ENCODE data around the gene PAMR1. TPM values are rescaled to one million over a fixed set of nuclear protein-coding genes. Genes with fewer than 3 reads are reported as not detected.
"Not testable (repeated sequence)": the region's sequence is repeated elsewhere in the genome, so short reads cannot be mapped to it uniquely, and the experiment has no call there.

Gene PAMR1
- total RNA-seq, 2 experiments from 2014 or later: not detected

DNA sequence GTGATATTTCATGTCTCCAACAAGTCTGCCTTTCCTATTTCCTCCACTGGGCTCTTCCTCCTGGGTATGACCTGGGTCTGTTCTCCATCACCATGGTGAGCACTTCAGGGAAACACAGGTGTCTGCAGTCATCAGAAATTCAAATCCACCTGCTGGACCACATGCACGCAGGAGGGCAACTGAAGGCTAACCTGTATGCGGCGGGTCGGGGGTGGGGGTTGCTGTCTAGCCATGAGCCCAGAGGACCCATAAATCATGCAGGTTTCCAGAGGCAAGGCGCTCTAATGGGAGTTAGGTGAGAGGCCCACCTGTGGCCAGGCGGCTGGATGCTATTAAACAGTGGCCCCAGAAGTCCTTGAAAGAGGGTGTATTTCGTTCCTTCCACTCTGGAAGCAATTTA, 11.1 kb upstream of the PAMR1 start:
- Mint-ChIP-seq H3K4me3 (no peak overlapping the region), H3K9me3 (no peaks in the 10 kb centered on the region), H3K36me3 (ENCODE audit: low read depth) (no peaks in the 10 kb centered on the region), H3K4me1 (no peaks in the 10 kb centered on the region), H3K27ac (no peak overlapping the region), H3K27me3 (no peaks in the 10 kb centered on the region)
- DNase-seq: no peak
- ChIA-PET CTCF (no interaction called here), POLR2A (no interaction called here)

DNA sequence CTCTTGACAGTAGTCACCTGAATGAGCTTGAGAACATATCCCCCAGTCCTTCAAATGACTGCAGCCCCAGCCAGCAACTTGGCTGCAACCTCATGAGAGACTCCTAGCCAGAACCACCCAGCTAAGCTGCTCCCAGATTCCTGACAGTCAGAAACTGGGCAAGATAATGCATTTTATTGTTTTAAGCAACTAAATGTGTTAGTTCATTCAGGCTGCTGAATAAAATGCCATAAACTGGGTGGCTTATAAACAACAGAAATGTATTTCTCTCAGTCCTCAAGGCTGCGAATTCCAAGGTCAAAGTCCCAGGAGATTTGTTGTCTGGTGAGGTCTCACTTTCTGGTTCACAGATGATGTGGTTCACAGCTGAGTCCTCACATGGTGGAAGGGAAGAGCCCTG, 5.8 kb upstream of the PAMR1 start:
- Mint-ChIP-seq H3K4me3 (no peak overlapping the region), H3K4me1 (no peaks in the 10 kb centered on the region), H3K27ac (no peak overlapping the region), H3K27me3 (peaks cover 38% of the 10 kb centered on the region), H3K9me3 (no peaks in the 10 kb centered on the region), H3K36me3 (ENCODE audit: low read depth) (no peaks in the 10 kb centered on the region)
- DNase-seq: no peak
- POLR2A ChIA-PET: no interaction called here
- CTCF ChIA-PET: no interaction called here

DNA sequence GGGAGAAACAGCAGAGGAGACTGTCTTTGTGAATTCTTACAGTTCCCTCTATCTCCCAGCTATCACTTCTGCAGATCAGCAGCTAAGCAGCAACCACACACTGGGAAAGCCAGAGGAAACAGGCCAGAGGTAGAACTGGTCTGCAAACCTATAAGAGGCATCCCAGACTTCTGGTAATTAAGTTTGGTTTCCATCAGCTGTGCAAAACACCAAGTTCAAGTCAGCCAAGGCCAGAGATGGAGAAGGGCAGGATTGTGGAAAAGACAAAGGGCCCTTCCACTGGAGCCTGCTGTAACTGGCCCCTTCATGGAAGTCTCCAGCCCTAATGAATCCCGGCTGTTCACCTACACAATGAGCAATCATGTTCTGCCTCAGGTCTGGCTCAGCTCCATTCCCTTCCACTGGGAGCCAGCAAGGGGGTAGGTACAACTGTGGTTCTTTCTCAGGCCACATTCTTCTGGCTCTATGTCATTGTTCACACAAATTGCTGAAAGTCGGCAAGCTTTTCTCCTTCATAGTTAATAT, 4.6 kb upstream of the PAMR1 start:
- no peak overlapping the region for H3K27ac Mint-ChIP-seq
- no peak overlapping the region for H3K4me3 Mint-ChIP-seq
- H3K27me3 Mint-ChIP-seq: peaks cover 48% of the 10 kb centered on the region
- H3K36me3 Mint-ChIP-seq (ENCODE audit: low read depth): no peaks in the 10 kb centered on the region
- POLR2A ChIA-PET: no interaction called here
- CTCF ChIA-PET: no interaction called here
- H3K9me3 Mint-ChIP-seq: no peaks in the 10 kb centered on the region
- no peaks in the 10 kb centered on the region for H3K4me1 Mint-ChIP-seq
- no peak for DNase-seq

DNA sequence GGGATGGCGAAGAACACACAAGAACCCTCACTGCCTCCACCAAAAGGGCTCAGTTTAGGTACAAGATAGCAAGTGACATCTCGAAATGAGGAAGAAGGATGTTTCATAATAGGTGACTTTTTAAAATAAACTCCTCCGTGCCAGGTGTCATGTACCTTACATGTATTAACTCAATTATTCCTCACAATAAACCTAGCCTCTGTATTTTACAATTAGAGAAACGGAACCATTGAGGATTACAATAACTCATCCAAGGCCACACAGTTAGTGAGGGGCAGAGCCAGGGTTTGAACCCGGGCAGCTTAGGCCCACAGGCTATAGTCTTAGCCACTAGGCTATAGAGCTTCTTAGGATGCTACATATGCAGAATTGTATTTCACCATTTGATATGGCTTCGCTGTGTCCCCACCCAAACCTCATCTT, 965 bp upstream of the PAMR1 start:
- no peak for DNase-seq
- CTCF ChIA-PET: no interaction called here
- no peaks in the 10 kb centered on the region for H3K4me1 Mint-ChIP-seq
- H3K9me3 Mint-ChIP-seq: no peaks in the 10 kb centered on the region
- POLR2A ChIA-PET: no interaction called here
- no peak overlapping the region for H3K27ac Mint-ChIP-seq
- H3K27me3 Mint-ChIP-seq: peaks cover 69% of the 10 kb centered on the region
- no peaks in the 10 kb centered on the region for H3K36me3 Mint-ChIP-seq (ENCODE audit: low read depth)
- H3K4me3 Mint-ChIP-seq: no peak overlapping the region

DNA sequence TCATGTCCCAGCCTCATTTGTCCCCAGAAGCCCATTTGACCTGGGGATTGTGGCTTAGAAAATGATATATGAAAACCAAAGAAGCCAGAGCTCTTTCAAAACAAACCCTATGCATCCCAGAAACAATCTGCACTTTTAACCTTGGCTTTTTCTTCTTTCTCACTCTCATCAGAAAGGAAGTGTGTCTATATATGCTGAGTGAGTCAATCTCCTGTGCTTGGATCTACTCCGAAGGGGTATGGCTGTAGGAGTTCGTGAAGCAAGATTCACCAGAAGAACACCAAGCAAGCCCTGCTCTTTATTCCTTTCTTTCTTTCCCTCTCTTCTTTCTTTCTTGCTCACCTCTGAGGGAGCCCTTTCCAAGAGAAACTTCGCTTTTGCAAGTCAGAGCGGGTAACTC, 636 bp downstream of the PAMR1 start:
- H3K9me3 Mint-ChIP-seq: no peaks in the 10 kb centered on the region
- DNase-seq: no peak
- peaks cover 71% of the 10 kb centered on the region for H3K27me3 Mint-ChIP-seq
- POLR2A ChIA-PET: no interaction called here
- no peaks in the 10 kb centered on the region for H3K4me1 Mint-ChIP-seq
- no peaks in the 10 kb centered on the region for H3K36me3 Mint-ChIP-seq (ENCODE audit: low read depth)
- no peak overlapping the region for H3K4me3 Mint-ChIP-seq
- no peak overlapping the region for H3K27ac Mint-ChIP-seq
- CTCF ChIA-PET: interaction anchor here (0.9 to 1.6 kb wide), 2 partner anchors 10 to 24 kb away, joined by 3 read pairs; no protein-coding TSS in a partner anchor

DNA sequence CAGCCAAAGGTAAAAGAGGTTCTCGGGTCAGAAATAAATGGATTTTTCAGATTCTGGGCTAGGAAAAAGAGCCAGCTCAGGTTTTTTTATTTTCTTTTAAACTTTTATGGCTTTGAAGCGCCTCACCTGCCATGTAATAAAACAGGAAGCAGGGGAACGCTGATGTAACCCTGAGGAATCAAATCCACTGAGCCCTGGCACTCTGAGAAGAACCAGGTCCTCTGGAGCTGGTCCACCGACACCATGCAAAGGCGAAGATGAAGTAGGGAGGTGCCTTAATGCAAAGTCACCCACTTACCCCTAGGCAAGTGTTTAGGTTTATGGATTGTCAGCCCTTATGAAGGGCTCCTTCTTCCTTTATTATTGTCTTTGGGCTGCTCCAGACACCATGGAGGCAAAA, 1.6 kb downstream of the PAMR1 start:
- no peaks in the 10 kb centered on the region for H3K9me3 Mint-ChIP-seq
- peaks cover 70% of the 10 kb centered on the region for H3K27me3 Mint-ChIP-seq
- ChIA-PET POLR2A (no interaction called here), CTCF (interaction anchor here (1.6 kb wide), 1 partner anchor 11 kb away, joined by 3 read pairs; no protein-coding TSS in a partner anchor)
- no peaks in the 10 kb centered on the region for H3K4me1 Mint-ChIP-seq
- no peak overlapping the region for H3K4me3 Mint-ChIP-seq
- H3K27ac Mint-ChIP-seq: no peak overlapping the region
- H3K36me3 Mint-ChIP-seq (ENCODE audit: low read depth): no peaks in the 10 kb centered on the region
- no peak for DNase-seq

DNA sequence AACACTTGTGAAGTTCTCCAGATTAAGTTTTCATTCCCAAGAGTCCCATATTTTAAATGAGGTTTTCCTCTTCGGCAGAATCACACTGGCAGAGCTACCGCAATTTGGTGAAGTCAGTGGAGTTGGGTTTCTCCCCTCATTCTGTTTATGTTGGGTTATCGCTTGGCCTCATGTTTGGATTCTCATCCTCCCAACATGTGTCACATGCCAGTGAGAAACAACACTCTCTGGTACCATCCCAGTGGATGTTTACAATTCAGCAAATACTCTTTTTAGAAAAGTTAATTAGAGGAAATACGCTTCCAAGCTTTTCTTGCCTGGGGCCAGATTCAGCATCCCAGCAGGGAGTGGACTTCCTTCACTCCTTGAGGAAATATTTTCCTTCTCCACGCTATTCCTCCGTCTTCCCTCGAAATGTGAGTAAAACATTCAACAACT, 2.1 kb downstream of the PAMR1 start:
- ChIA-PET POLR2A (no interaction called here), CTCF (interaction anchor here (0.6 to 1.6 kb wide), 3 partner anchors 12 to 23 kb away, joined by 3 read pairs; no protein-coding TSS in a partner anchor)
- Mint-ChIP-seq H3K9me3 (no peaks in the 10 kb centered on the region), H3K4me1 (no peaks in the 10 kb centered on the region), H3K4me3 (no peak overlapping the region), H3K27me3 (peaks cover 68% of the 10 kb centered on the region), H3K36me3 (ENCODE audit: low read depth) (no peaks in the 10 kb centered on the region), H3K27ac (no peak overlapping the region)
- no peak for DNase-seq

DNA sequence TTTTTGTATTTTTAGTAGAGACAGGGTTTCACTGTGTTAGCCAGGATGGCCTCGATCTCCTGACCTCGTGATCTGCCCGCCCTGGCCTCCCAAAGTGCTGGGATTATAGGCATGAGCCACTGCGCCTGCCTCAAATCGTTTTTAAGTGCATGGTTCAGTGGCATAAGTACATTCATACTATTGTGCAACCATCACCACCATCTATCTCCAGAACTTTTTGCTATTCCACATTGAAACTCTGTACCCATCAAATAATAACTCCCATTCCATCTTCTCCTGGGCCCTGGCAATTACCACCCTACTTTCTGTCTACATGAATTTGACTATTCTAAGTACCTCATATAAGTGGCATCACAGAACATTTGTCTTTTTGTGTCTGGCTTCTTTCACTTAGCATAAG, 3.3 kb downstream of the PAMR1 start:
- H3K27ac Mint-ChIP-seq, POLR2A ChIA-PET: not testable (repeated sequence)
- H3K27me3 Mint-ChIP-seq: peaks cover 57% of the 10 kb centered on the region

DNA sequence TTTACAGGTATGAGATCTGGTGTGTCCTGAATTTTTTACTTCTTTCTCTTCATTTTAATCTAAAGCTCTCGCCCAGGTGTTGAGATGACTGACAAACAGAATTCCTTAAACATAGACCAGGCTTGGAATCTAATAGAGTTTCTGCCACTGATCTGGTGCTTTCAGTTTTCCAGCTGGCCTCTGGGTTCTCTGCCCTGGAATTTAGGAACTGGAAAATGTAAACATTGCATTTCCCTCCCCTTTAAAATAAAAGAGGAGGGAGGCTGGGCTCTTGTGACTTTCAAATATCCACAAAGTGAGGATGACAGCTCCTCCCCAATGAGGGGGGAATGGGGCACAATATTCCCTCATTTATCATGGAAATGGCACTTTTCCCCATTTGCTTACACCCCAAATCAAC, 5.0 kb downstream of the PAMR1 start:
- ChIA-PET CTCF (no interaction called here), POLR2A (no interaction called here)
- Mint-ChIP-seq H3K27me3 (peaks cover 42% of the 10 kb centered on the region), H3K36me3 (ENCODE audit: low read depth) (no peaks in the 10 kb centered on the region), H3K9me3 (no peaks in the 10 kb centered on the region), H3K4me1 (no peaks in the 10 kb centered on the region), H3K27ac (no peak overlapping the region), H3K4me3 (no peak overlapping the region)
- no peak for DNase-seq

More for the DNA sequence above, 3.3 kb downstream of the PAMR1 start:
- DNase-seq; H3K4me3 Mint-ChIP-seq; H3K9me3 Mint-ChIP-seq; CTCF ChIA-PET; H3K4me1 Mint-ChIP-seq; H3K36me3 Mint-ChIP-seq (ENCODE audit: low read depth): not testable (repeated sequence)

DNA sequence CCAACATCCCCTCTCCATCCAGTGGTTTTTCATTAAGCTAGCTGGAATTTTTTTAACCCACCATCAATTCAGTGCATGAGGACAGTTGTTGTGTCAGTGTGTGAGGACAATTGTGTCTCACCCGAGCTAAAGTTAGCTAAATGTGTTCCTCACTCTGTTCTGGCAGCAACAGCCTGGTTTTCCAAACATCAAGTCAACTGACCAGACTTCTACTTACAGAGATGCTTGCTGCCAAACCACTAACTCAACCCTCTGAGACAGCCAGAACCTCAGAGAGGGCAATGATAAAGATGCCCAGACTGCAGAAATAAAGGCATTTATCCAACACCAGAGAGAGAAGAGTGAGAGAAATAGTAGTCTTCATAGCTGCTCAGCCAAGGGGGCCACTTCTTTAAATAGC, 6.7 kb downstream of the PAMR1 start:
- ChIA-PET POLR2A (no interaction called here), CTCF (no interaction called here)
- Mint-ChIP-seq H3K36me3 (ENCODE audit: low read depth) (no peaks in the 10 kb centered on the region), H3K27ac (no peak overlapping the region), H3K9me3 (no peaks in the 10 kb centered on the region), H3K4me3 (no peak overlapping the region), H3K4me1 (no peaks in the 10 kb centered on the region), H3K27me3 (peaks cover 26% of the 10 kb centered on the region)
- DNase-seq: no peak

DNA sequence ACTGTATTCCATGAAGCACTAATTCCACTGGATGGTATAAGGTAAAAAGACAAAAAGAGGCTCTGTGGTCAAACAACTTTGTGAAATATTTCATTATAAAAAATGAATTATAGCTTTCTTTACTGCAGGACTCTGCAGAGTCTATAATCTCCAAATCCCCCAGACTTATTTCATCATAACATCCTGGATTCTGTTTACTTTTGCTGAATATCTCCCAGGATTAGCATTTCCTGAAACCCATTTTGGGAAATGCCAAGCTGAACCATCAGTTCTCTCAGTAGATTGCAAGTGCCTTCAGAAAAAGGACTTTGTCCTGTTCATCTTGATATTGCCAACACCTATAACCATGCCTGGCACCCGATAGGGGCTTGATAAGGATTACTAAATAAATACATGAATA, 7.9 kb downstream of the PAMR1 start:
- H3K4me1 Mint-ChIP-seq: no peaks in the 10 kb centered on the region
- ChIA-PET POLR2A (no interaction called here), CTCF (interaction anchor here (0.6 kb wide), 1 partner anchor 148 kb away, joined by 3 read pairs; no protein-coding TSS in a partner anchor)
- no peak for DNase-seq
- no peaks in the 10 kb centered on the region for H3K36me3 Mint-ChIP-seq (ENCODE audit: low read depth)
- H3K4me3 Mint-ChIP-seq: no peak overlapping the region
- H3K27me3 Mint-ChIP-seq: peaks cover 20% of the 10 kb centered on the region
- H3K27ac Mint-ChIP-seq: no peak overlapping the region
- no peaks in the 10 kb centered on the region for H3K9me3 Mint-ChIP-seq

DNA sequence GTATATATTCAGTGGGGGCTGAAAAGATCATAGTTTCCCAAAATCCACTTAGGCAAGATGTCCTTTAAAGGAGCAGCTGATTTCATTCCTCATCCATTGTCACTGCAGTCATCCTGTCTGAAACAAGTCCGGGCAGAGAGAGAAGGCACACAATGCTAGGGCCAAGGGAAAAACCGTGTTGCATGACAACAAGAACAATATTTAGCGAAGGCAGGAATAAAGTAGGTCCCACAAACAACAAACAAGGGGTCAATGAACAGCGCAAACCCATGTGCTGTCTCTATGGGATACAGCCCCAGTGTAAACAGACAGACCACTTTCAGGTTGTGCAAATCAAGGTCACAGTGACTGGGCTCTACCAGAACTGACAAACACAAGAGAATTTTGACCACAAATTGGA, 9.0 kb downstream of the PAMR1 start:
- DNase-seq: no peak
- no peaks in the 10 kb centered on the region for H3K4me1 Mint-ChIP-seq
- H3K27me3 Mint-ChIP-seq: peaks cover 17% of the 10 kb centered on the region
- H3K36me3 Mint-ChIP-seq (ENCODE audit: low read depth): no peaks in the 10 kb centered on the region
- no peaks in the 10 kb centered on the region for H3K9me3 Mint-ChIP-seq
- H3K4me3 Mint-ChIP-seq: no peak overlapping the region
- ChIA-PET CTCF (no interaction called here), POLR2A (no interaction called here)
- H3K27ac Mint-ChIP-seq: no peak overlapping the region

DNA sequence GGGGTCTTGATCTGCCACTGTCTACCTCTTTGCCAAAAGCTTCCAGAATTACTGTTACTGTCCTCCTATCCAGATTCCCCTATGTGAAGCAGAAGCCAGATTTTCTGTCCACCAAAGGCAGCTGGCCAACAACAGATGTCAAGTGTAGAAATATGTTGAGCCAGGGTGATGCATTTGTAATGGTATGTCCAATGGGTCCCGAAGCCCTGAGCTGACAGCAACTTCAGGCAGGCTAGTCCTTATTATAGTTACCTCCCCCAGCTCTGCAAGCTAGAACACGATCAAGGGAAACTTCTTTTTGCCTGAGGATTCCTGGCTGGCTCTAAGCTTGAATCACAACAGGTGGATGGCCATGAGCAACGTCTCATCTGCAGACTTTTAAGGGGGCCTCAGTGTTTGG, 10.2 kb downstream of the PAMR1 start:
- ChIA-PET POLR2A (no interaction called here), CTCF (no interaction called here)
- no peaks in the 10 kb centered on the region for H3K9me3 Mint-ChIP-seq
- H3K27ac Mint-ChIP-seq: no peak overlapping the region
- no peak for DNase-seq
- H3K4me3 Mint-ChIP-seq: no peak overlapping the region
- H3K27me3 Mint-ChIP-seq: peaks cover 10% of the 10 kb centered on the region
- no peaks in the 10 kb centered on the region for H3K36me3 Mint-ChIP-seq (ENCODE audit: low read depth)
- H3K4me1 Mint-ChIP-seq: no peaks in the 10 kb centered on the region

DNA sequence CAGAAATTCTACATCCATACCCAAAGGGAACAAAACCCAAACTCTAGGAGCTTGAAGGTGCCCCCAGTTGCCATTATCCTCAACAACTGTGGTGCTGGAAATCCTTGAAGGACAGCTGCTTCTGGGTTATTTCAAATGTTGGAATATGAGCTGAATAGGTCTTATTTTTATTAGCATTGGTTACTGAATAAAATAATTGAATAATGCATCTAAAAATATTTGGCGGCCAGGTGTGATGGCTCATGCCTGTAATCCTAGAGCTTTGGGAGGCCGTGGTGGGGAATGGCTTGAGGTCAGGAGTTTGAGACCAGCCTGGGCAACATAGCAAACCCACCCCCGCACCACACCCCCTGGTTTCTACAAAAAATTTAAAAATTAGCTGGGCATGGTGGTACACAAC, 10.9 kb downstream of the PAMR1 start:
- peaks cover 7% of the 10 kb centered on the region for H3K27me3 Mint-ChIP-seq
- POLR2A ChIA-PET: no interaction called here

More for the DNA sequence above, 10.9 kb downstream of the PAMR1 start:
- CTCF ChIA-PET: no interaction called here
- Mint-ChIP-seq H3K36me3 (ENCODE audit: low read depth) (no peaks in the 10 kb centered on the region), H3K9me3 (no peaks in the 10 kb centered on the region), H3K4me1 (no peaks in the 10 kb centered on the region), H3K27ac (no peak overlapping the region), H3K4me3 (no peak overlapping the region)
- DNase-seq: no peak
